ENCODE results near the gene FUCA2. TPM values are rescaled to one million over a fixed set of nuclear protein-coding genes. Genes with fewer than 3 reads are reported as not detected.
"Not testable (repeated sequence)": the region's sequence is repeated elsewhere in the genome, so short reads cannot be mapped to it uniquely, and the experiment has no call there.

The FUCA2 gene
- total RNA-seq, 1 donor from 2014 or later, result 64.0 TPM

GRCh38 chr6:143476545-143476944 lies 35.0 kb downstream of the FUCA2 start:
- Mint-ChIP-seq H3K9me3 (ENCODE audit: unreplicated experiment) (no peaks in the 10 kb centered on the region), H3K4me1 (ENCODE audit: low read depth, unreplicated experiment) (no peaks in the 10 kb centered on the region), H3K27me3 (ENCODE audit: low read depth, unreplicated experiment) (no peaks in the 10 kb centered on the region), H3K27ac (ENCODE audit: unreplicated experiment) (no peak overlapping the region), H3K4me3 (ENCODE audit: unreplicated experiment) (no peak overlapping the region), H3K36me3 (ENCODE audit: low read depth, unreplicated experiment) (peaks cover 21% of the 10 kb centered on the region)
- DNase-seq (ENCODE audit: low read depth) (no peak), FAIRE-seq (no peak)
- Histone ChIP-seq H3K9me3 (ENCODE audit: insufficient read depth, low read depth, low read length) (no peaks in the 10 kb centered on the region), H2AFZ (ENCODE audit: low read depth, low read length) (no peak overlapping the region), H3K4me2 (ENCODE audit: low read length) (no peak overlapping the region), H3K27ac (ENCODE audit: low read depth, low read length) (no peak overlapping the region), H4K20me1 (ENCODE audit: insufficient read depth, low read length) (no peaks in the 10 kb centered on the region), H3K9ac (ENCODE audit: low read length) (no peak overlapping the region), H3K4me1 (ENCODE audit: insufficient read depth, low read length) (no peaks in the 10 kb centered on the region), H3K27me3 (ENCODE audit: insufficient read depth, low read length) (no peaks in the 10 kb centered on the region), H3K79me2 (ENCODE audit: insufficient read depth, low read length) (no peaks in the 10 kb centered on the region), H3K36me3 (ENCODE audit: insufficient read depth, low read length) (peaks cover 9% of the 10 kb centered on the region), H3K4me3 (ENCODE audit: insufficient read depth, low read depth, low read length) (no peak overlapping the region)
- TF ChIP-seq CTCF (IDR thresholded peaks at IDR 0.05; ENCODE audit: insufficient read depth, low read depth, low read length) (no peak), EZH2 (IDR thresholded peaks at IDR 0.05; ENCODE audit: insufficient read depth, low read length) (no peak)

GRCh38 chr6:143471822-143472221 lies 39.7 kb downstream of the FUCA2 start:
- H3K4me1 ChIP-seq (ENCODE audit: insufficient read depth, low read length), result no peaks in the 10 kb centered on the region
- no peak for TF ChIP-seq CTCF (IDR thresholded peaks at IDR 0.05; ENCODE audit: insufficient read depth, low read depth, low read length)
- TF ChIP-seq EZH2 (IDR thresholded peaks at IDR 0.05; ENCODE audit: insufficient read depth, low read length), result no peak
- Mint-ChIP-seq H3K4me1 (ENCODE audit: low read depth, unreplicated experiment) (no peaks in the 10 kb centered on the region), H3K27ac (ENCODE audit: unreplicated experiment) (no peak overlapping the region), H3K4me3 (ENCODE audit: unreplicated experiment) (no peak overlapping the region), H3K27me3 (ENCODE audit: low read depth, unreplicated experiment) (no peaks in the 10 kb centered on the region), H3K36me3 (ENCODE audit: low read depth, unreplicated experiment) (peaks cover 20% of the 10 kb centered on the region), H3K9me3 (ENCODE audit: unreplicated experiment) (no peaks in the 10 kb centered on the region)
- no peak overlapping the region for H3K9ac ChIP-seq (ENCODE audit: low read length)
- no peaks in the 10 kb centered on the region for H3K79me2 ChIP-seq (ENCODE audit: insufficient read depth, low read length)
- no peak overlapping the region for H2AFZ ChIP-seq (ENCODE audit: low read depth, low read length)
- H3K9me3 ChIP-seq (ENCODE audit: insufficient read depth, low read depth, low read length), result no peaks in the 10 kb centered on the region
- DNase-seq (ENCODE audit: low read depth) (no peak), FAIRE-seq (no peak)
- H3K27ac ChIP-seq (ENCODE audit: low read depth, low read length), result no peak overlapping the region
- no peaks in the 10 kb centered on the region for H4K20me1 ChIP-seq (ENCODE audit: insufficient read depth, low read length)
- H3K4me3 ChIP-seq (ENCODE audit: insufficient read depth, low read depth, low read length), result no peak overlapping the region
- H3K27me3 ChIP-seq (ENCODE audit: insufficient read depth, low read length), result no peaks in the 10 kb centered on the region
- no peak overlapping the region for H3K4me2 ChIP-seq (ENCODE audit: low read length)
- peaks cover 9% of the 10 kb centered on the region for H3K36me3 ChIP-seq (ENCODE audit: insufficient read depth, low read length)

GRCh38 chr6:143468823-143469222 lies 42.7 kb downstream of the FUCA2 start:
- H3K36me3 Mint-ChIP-seq (ENCODE audit: low read depth, unreplicated experiment), result peaks cover 15% of the 10 kb centered on the region
- FAIRE-seq, result not testable (repeated sequence)

More at GRCh38 chr6:143468823-143469222, 42.7 kb downstream of the FUCA2 start:
- not testable (repeated sequence) for DNase-seq (ENCODE audit: low read depth); H3K4me1 Mint-ChIP-seq (ENCODE audit: low read depth, unreplicated experiment); H3K9me3 Mint-ChIP-seq (ENCODE audit: unreplicated experiment); H3K4me3 Mint-ChIP-seq (ENCODE audit: unreplicated experiment); H3K27ac ChIP-seq (ENCODE audit: low read depth, low read length); H3K9me3 ChIP-seq (ENCODE audit: insufficient read depth, low read depth, low read length); H3K27me3 Mint-ChIP-seq (ENCODE audit: low read depth, unreplicated experiment); H3K27ac Mint-ChIP-seq (ENCODE audit: unreplicated experiment); H3K4me1 ChIP-seq (ENCODE audit: insufficient read depth, low read length); H3K9ac ChIP-seq (ENCODE audit: low read length); H3K27me3 ChIP-seq (ENCODE audit: insufficient read depth, low read length); H3K79me2 ChIP-seq (ENCODE audit: insufficient read depth, low read length); H2AFZ ChIP-seq (ENCODE audit: low read depth, low read length); H3K4me2 ChIP-seq (ENCODE audit: low read length); H4K20me1 ChIP-seq (ENCODE audit: insufficient read depth, low read length); H3K4me3 ChIP-seq (ENCODE audit: insufficient read depth, low read depth, low read length)
- peaks cover 16% of the 10 kb centered on the region for H3K36me3 ChIP-seq (ENCODE audit: insufficient read depth, low read length)
